ENCODE data around the gene MEN1.

- no peak for TF ChIP-seq CTCF (IDR thresholded peaks at IDR 0.05)
- no peak for TF ChIP-seq POLR2A (IDR thresholded peaks at IDR 0.05)
- no peak for TF ChIP-seq POLR2AphosphoS5 (IDR thresholded peaks at IDR 0.05)
These were observed 44.3 kb downstream of the MEN1 start for GRCh38 chr11:64765851-64766665.

Data from upper lobe of left lung (tissue), 4 donors.